HG02852 (cell line): Measurements from ENCODE around the gene TRIM27.
"Not testable (repeated sequence)": the region's sequence is repeated elsewhere in the genome, so short reads cannot be mapped to it uniquely, and the experiment has no call there.

Experiments used
- ATAC-seq: cut with Tn5 transposase; IDR thresholded peaks from one replicate; pipeline ENCODE4 v1.9.1; 2021; ENCODE audit warnings: mild to moderate bottlenecking, moderate library complexity; ENCODE audit not compliant: unreplicated experiment

The TRIM27 gene

DNA sequence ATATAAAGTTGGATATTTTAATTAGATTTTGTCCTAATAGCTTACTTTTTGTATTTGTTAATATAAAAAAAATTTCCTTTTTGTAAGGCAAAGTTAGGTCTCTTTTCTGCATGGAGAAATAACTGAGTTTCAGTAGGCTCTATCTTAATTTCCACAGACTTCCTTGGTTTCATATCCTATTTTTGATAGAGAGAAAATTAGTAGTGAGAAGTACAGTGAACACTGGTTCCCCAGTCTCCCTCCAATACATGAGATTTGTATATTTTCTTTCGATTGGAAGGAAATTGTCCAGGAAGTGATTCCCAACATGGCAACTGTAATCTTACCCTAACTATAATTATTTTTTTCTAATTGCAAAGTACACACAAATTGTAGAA is 26.4 kb downstream of the TRIM27 start:
- no peak for ATAC-seq

DNA sequence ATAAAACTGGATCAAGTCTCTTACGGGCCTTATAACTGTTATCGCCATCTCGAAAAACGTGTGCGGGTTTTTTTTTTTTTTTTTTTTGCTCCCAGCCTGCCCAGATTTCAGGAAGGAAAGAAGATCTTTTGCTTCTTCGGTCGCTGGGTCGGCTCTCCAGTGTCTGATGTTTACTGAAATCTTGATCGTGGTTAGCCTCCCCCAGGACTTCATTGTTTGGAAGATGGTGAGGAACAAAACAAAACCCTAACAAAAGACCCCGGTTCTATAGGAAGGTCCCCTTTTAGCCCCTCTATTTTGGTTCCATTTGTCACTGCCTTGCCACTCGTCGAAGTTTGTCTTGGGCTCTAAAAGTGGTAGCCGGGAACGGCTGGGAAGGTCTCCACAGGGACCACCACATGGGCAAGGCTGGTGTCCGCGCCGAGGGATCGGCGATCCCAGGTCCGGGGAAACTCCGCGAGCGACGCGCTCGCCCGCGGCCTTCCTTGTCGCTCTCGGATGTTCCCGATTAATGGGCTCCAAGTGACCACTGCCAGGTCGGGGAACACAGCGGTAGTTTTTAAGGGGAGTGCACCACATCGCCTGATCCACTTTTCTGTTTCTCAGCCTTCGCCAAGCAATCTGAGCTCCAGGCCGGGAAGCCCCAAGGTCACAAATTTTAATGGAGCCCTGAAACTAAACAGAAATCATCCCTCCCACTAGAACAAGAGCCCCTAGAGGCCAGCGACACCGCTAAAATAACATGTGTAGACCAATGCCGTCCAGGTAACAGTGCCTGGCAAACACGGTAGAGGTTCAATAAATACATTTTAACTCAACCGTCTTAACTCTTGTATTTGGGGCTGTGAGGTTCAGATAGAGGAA is 27.0 kb downstream of the TRIM27 start:
- ATAC-seq = peak; percentile 28

DNA sequence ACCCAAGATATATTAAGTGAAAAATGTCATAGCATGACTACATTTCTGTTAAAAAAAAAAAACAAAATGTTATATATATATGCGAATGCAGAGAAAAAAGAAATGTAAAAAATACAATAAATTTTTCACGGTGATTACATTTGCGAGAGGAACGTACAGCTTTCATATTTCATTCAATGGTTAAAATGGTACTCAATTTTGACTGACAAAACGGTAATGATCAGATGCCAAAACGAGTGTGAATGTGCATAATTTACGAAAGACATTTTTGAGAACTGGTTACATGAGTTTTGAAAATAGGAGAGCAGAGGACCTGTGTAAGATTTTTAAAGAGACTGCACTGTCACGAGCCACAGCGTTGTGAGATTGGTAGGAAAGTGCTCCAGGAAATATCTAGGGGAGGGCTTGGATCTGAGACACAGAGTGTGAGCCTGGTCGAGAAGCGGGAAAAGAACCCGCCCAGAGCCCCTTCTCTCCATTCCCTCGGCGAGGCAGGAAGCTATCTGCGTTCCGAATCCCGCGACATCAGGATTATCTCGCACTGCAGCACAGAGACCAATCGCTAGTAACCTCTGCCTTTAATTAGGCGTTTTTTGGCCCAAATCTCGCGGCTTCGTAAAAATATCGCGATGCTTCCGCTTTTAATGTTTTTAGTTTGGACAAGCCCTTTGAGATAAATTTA is 28.5 kb downstream of the TRIM27 start:
- ATAC-seq = peak; percentile 72

DNA sequence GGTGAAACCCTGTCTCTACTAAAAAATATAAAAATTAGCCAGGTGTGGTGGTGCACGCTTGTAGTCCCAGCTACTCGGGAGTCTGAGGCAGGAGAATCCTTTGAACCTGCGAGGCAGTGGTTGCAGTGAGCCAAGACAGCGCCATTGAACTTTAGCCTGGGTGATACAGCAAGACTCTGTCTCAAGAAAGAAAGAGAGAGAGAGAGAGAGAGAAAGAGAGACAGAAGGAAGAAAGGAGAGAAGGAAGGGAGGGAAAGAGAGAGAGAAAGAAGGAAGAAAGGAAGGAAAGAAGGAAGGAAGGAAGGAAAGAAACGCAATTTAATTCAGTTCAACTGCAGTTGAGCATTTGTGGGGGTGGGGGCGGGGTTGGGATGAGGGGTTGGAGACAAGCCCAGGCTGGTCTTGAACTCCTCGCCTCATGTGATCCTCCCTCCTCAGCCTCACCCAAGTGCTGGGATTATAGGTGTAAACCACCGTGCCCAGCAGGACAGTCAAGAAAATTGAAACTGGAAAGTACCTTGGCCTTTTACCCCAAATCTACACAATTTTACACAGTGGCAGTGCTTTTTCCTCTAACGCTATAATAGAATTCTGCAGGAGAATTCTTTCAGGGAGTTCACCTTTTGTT is 30.5 kb downstream of the TRIM27 start:
- ATAC-seq = no peak

DNA sequence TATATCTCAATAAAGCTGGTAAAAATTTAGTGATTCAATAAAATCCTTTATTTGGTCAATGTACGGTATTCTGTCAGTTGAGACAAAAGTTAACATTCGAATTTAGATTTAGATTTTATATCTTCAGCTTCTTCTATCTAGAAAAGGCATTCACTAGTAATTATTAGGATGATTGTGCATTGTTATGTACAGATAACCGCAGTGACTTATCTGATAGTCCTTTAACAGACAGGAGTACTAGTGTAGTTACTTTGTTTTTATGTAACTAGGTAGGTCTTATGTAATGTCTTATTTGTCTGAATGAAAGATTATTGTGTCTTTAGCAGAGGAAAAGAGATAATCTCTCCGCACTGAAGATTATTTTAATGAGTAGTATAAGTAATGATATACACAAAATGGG is 31.3 kb downstream of the TRIM27 start:
- no peak for ATAC-seq

DNA sequence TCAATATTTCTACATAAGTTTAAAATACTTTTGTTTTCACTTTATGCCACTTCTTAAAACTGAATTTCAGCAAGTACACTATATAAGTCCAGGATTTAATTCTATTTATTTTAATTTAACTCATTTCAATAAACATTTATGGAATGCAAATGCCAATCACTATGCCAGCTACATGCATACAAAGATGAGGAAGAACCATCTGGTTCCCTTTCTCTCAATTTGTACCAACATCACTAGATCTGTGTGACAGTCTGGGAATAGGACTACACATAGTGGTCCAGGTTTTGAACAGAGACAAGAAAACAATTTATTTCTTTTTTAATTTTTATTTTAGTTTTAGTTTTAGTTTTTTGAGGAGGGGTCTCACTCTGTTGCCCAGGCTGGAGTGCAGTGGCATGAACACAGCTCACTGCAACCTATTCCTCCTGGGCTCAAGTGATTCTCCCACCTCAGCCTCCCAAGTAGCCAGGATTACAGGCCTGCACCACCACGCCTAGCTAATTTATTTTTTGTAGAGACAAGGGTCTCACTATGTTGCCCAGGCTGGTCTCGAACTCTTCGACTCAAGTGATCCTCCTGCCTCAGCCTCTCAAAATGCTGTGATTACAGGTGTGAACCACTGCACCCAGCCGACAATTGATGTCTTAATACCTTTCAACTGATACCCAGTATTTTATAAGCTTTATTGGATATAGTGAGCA is 35.8 kb downstream of the TRIM27 start:
- no peak for ATAC-seq

DNA sequence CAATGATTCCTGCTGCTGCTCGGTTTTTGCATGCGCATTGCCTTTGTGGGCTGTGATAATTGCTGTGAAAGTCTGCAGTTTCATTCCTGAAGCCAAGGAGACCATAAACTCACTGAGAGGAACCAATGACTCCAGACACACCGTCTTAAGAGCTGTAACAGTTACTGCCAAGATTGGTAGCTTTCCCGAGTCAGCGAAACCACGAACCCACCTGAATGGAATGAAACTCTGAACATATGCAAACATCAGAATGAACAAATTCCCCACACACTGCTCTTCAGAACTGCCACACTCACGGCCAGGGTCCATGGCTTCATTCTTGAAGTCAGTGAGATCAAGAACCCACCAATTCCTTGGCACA is 37.7 kb downstream of the TRIM27 start:
- ATAC-seq = no peak

DNA sequence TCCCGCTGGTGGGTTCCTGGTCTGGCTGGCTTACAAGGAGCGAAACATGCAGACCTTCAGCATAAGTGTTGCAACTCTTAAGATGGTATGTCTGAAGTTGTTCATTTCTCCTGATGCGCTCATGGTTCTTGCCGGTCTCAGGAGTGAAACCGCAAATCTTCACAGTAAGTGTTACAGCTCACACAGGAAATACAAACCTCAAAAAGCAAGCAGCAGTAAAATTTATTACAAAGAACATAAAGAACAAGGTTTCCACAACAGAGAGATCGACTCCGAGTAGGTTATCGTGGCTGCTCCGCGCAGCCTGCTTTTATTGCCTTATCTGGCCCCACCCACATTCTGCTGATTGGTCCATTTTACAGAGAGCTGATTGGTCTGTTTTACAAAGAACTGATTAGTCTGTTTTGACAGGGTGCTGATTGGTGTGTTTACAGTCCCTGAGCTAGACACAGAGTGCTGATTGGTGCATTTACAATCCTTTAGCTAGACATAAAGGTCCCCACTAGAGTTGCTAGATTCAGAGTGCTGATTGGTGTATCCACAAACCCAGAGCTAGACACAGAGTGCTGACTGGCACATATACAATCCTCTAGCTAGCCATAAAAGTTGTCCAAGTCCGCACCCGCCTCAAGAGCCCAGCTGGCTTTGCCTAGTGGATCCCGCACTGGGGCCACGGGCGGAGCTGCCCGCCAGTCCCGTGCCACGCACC is 39.2 kb downstream of the TRIM27 start:
- no peak for ATAC-seq

DNA sequence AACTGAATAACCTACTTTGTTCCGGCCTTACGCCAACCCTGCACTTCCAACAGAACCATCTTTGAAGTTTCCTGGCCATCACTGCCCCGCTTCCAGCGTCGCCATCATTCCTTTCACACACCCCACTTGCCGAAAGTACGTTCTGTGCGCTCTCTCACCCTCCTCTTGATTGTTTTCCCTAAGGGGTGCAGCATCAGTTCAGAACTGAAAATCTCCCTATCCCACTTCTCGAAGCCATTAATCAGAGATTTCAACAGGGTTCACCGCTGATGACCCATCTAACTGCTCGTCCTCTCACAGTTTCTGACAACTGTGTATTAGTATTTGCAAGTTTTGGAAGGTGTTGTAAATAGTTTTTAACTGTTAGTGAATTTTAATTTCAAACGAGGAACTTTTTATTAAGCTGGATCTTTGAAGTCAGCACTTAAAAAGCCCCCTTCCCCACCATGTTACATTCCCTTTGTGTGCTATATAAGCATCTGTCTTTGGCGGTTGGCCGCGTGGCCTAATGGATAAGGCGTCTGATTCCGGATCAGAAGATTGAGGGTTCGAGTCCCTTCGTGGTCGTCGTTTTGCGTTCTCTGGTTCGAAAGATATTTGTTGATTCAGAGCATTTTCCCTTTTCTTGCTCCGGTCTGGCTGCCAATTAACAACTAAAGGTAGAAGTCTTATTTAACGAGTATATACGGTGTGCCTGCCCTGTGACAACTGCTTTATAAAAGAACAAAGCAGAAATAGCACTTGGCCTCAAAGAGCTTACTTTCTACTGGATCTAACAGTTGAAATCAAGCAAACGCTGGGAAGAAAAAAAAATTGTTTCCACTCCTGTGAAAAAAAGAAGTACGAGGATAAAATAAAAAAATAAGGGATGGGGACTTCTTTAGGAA is 42.6 kb downstream of the TRIM27 start:
- no peak for ATAC-seq

DNA sequence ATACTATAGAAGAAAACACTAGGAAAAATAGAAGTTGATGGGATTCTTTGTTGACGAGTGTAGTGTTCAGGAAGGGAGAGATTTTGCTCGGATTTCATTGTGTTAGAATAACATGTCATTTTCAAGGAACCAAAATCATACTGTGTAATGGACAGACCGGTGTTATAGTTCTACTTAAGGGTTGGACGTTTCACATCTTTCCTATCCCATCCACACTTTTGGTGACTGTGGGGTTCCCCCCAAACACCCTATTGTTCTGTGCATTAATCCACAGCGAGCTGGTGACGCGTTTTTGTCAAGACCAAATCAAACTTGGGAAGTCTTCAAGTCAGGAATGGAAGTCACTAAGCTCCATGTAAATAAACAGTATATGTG is 43.3 kb downstream of the TRIM27 start:
- ATAC-seq = no peak

DNA sequence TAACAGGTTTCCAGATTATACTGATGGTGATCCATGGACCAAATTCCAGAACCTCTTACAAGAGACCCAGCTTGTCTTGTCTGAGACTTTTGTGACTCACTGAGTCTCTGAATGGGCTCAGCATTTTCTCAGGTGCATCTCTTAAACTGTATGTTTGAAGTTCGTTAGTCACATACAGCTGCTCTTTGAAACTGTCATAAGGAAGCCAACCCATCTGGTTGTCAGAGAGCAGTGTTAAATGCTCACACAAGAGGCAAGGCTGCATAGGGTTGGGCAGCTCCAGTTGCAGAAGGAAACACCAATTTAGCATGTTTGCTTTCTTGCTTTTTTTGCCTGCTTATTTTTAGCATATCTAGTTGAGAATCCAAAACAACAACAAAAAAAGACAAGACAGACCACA is 47.1 kb downstream of the TRIM27 start:
- no peak for ATAC-seq

DNA sequence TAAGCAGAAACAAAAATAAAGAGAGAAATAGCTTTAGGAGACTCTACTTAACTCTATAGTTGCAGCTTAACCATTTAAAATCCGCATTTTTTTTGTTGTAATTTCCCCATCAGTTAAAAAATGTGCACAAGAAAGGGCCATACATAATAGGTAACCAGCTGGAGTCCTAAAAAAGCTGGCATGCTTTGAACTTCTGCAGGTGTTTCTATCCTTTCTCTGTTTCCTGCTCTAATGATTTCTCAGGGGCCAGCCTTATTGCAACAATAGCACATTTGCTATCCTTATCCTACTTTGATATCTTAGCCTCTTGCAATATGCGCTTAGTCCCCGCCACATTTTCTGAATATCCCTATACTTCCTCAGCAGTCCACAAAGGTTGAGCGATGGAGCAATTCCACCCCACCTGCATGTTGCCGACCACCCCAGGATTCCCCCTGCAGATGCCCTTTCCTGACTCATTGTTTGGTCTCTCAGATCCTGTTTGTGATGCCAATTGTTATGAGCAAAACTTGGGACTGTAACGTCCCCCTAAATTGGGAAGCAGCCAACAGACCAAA is 48.5 kb downstream of the TRIM27 start:
- ATAC-seq = no peak

DNA sequence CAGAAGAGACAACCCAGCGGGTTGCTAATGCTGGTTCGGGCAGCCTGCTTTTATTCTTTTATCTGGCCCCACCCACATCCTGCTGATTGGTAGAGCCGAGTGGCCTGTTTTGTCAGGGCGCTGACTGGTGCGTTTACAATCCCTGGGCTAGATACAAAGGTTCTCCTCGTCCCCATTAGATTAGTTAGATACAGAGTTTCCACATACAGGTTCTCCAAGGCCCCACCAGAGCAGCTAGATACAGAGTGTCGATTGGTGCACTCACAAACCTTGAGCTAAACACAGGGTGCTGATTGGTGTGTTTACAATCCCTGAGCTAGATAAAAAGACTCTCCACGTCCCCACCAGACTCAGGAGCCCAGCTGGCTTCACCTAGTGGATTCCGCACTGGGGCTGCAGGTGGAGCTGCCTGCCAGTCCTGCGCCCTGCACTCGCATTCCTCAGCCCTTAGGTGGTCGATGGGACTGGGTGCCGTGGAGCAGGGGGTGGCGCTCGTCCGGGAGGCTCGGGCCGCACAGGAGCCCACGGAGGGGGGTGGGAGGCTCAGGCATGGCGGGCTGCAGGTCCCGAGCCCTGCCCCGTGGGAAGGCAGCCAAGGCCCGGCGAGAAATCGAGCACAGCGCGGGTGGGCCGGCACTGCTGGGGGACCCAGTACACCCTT is 51.5 kb downstream of the TRIM27 start:
- ATAC-seq = not testable (repeated sequence)

DNA sequence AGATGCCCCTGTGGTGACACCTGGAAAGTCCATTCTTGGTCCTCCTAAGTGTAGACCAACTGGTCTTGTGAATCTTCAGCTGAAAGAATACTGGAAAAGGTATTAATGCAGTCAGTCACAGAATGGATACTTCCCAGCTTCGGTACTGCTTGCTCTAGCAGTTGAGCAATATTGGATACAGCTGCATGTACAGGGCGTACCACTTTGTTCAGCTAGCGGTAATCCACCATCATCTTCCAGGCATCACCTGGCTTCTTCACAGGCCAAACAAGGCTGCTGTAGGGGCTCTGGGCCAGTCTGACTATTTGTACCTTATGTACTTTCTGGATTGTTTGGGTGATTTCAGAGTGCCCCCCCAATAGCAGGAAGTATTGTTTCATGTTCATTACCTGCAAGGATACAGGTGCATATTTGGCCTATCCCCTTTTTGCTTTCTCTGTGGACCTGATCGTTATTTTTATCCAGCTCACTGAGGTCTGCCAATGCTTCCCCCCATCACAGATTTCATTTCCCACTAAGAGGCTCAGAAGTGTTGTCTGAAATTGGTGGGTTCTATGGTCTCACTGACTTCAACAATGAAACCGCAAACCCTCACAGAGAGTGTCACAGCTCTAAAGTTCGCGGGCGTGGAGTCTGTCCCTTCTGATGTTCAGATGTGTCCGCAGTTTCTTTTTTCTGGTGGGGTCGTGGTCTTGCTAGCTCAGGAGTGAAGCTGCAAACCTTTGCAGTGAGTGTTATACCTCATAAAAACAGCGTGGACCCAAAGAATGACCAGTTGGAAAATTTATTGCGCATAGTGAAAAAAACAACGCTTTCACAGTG is 52.2 kb downstream of the TRIM27 start:
- no peak for ATAC-seq

DNA sequence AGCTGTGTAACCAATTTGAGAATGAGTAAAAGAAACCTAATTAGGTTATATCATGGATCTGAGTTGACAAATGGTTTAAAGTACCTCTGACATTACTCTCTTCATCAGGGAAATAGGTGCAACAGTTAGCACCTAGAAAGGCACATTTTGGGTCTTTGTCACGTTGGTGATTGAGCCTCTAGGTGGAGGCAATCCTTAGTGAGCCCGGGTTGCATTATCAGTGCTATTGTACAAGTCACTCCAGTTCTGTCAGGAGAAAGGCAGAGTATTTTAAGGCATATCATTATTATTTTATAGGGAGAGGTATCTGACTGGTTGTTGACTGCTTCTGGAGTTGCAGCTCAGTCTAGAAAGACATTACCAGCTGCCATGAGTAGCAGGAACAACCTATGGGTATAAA is 54.9 kb downstream of the TRIM27 start:
- ATAC-seq = no peak

DNA sequence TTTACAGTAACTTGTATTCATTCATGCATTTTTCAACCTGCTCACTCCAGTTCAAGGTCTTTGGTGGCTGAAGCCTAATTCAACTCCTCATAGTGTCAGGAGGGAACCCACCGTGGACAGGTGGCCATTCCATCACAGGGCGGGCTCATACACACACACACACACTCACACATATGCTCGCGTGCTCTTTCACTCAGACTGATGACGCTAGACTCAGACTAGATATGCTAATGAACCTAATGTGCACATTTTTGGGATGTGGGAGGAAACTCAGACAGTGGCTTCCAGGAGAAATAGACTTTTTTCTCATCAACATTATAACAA is 56.7 kb downstream of the TRIM27 start:
- no peak for ATAC-seq

DNA sequence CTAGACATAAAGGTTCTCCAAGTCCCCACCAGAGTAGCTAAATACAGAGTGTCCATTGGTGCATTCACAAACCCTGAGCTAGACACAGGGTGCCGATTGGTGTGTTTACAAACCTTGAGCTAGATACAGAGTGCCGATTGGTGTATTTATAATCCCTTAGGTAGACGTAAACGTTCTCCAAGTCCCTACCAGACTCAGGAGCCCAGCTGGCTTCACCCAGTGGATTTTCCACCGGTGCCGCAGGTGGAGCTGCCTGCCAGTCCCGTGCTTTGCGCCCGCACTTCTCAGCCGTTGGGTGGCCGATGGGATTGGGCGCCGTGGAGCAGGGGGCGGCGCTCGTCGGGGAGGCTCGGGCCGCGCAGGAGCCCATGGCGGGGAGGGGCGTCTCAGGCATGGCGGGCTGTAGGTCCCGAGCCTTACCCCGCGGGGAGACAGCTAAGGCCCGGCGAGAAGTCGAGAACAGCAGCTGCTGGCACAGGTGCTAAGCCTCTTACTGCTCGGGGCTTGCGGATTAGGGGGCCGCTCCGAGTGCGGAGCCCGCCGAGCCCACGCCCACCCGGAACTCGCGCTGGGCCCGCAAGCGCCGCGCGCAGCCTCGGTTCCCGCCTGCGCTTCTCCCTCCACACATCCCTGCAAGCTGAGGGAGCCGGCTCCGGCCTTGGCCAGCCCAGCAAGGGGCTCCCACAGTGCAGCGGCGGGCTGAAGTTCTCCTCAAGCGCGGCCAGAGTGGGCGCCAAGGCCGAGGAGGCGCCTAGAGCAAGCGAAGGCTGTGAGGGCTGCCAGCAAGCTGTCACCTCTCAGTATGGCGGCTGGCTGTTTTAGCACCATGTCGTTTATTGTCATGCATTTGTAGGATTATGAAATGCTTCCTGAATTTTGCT is 57.3 kb downstream of the TRIM27 start:
- ATAC-seq = peak; percentile 42
